GM12878 (cell line): ENCODE results near the gene CNTNAP2.

ENCODE experiments used
- ESRRA ChIP-seq: IDR thresholded peaks from 2 replicates; pipeline ENCODE4 v1.6.1; 2012; ENCODE audit warnings: mild to moderate bottlenecking, low read length, improper control_type of control experiment
- MYB ChIP-seq: fragments of 150-350 bp; IDR thresholded peaks from 2 replicates; pipeline ENCODE4 v1.6.1; 2014; ENCODE audit warnings: mild to moderate bottlenecking, low read depth, low read length, borderline replicate concordance
- POLR2A ChIP-seq: IDR thresholded peaks from 2 replicates; pipeline ENCODE4 v1.6.1; 2011; ENCODE audit warnings: low read depth, mild to moderate bottlenecking, low read length
- RAD21 ChIP-seq: IDR thresholded peaks from 2 replicates; pipeline ENCODE4 v1.6.1; 2011; ENCODE audit warnings: mild to moderate bottlenecking, low read depth, low read length, moderate library complexity; ENCODE audit not compliant: insufficient read depth
- TF ChIP-seq, protein P1 (sequence below): IDR thresholded peaks from 2 replicates; pipeline ENCODE4 v1.6.1; 2011; ENCODE audit warnings: low read depth, low read length, improper control_type of control experiment, borderline replicate concordance
- TF ChIP-seq, protein P2 (sequence below): IDR thresholded peaks from 2 replicates; pipeline ENCODE4 v1.6.1; 2012; ENCODE audit warnings: low read depth, low read length, improper control_type of control experiment
- TF ChIP-seq, protein P3 (sequence below): IDR thresholded peaks from 2 replicates; pipeline ENCODE4 v1.6.1; 2011; ENCODE audit warnings: low read depth, mild to moderate bottlenecking, low read length, moderate library complexity, borderline replicate concordance; ENCODE audit errors: extremely low read depth
- TF ChIP-seq, protein P4 (sequence below), 3 experiments: IDR thresholded peaks in 2 of 3; conservative IDR thresholded peaks in 1 of 3; 2 replicates each; pipeline ENCODE4 v1.5.1; 2011; ENCODE audit warnings: low read depth in 3 of 3, low read length in 3 of 3, mild to moderate bottlenecking in 3 of 3, control low read depth in 2 of 3, moderate library complexity in 2 of 3, inconsistent platforms in 1 of 3, mixed read lengths in 1 of 3; ENCODE audit not compliant: control insufficient read depth in 2 of 3, insufficient read depth in 1 of 3; ENCODE audit errors: extremely low read depth in 1 of 3

- TF ChIP-seq MYB (no peak), ESRRA (no peak), RAD21 (no peak), POLR2A (no peak)
- TF ChIP-seq, protein P1, sequence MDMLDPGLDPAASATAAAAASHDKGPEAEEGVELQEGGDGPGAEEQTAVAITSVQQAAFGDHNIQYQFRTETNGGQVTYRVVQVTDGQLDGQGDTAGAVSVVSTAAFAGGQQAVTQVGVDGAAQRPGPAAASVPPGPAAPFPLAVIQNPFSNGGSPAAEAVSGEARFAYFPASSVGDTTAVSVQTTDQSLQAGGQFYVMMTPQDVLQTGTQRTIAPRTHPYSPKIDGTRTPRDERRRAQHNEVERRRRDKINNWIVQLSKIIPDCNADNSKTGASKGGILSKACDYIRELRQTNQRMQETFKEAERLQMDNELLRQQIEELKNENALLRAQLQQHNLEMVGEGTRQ: no peak
- TF ChIP-seq, protein P2, sequence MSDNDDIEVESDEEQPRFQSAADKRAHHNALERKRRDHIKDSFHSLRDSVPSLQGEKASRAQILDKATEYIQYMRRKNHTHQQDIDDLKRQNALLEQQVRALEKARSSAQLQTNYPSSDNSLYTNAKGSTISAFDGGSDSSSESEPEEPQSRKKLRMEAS: no peak
- TF ChIP-seq, protein P3, sequence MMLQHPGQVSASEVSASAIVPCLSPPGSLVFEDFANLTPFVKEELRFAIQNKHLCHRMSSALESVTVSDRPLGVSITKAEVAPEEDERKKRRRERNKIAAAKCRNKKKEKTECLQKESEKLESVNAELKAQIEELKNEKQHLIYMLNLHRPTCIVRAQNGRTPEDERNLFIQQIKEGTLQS: no peak
- TF ChIP-seq, protein P4, sequence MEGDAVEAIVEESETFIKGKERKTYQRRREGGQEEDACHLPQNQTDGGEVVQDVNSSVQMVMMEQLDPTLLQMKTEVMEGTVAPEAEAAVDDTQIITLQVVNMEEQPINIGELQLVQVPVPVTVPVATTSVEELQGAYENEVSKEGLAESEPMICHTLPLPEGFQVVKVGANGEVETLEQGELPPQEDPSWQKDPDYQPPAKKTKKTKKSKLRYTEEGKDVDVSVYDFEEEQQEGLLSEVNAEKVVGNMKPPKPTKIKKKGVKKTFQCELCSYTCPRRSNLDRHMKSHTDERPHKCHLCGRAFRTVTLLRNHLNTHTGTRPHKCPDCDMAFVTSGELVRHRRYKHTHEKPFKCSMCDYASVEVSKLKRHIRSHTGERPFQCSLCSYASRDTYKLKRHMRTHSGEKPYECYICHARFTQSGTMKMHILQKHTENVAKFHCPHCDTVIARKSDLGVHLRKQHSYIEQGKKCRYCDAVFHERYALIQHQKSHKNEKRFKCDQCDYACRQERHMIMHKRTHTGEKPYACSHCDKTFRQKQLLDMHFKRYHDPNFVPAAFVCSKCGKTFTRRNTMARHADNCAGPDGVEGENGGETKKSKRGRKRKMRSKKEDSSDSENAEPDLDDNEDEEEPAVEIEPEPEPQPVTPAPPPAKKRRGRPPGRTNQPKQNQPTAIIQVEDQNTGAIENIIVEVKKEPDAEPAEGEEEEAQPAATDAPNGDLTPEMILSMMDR (IDR thresholded peaks at IDR 0.05 in 2 of 3, conservative IDR thresholded peaks at IDR 0.05 in 1 of 3; ENCODE audit: control insufficient read depth in 2 of 3, extremely low read depth in 1 of 3, insufficient read depth in 1 of 3, low read depth in 3 of 3, low read length in 3 of 3): no peak
Observed at GRCh38 chr7:148222721-148223120, 2106.1 kb downstream of the CNTNAP2 start.
